HG03175 (cell line): Measurements from ENCODE around the gene LRRC47.
"Not testable (repeated sequence)": the region's sequence is repeated elsewhere in the genome, so short reads cannot be mapped to it uniquely, and the experiment has no call there.

Experiments
- ATAC-seq: cut with Tn5 transposase; IDR thresholded peaks from one replicate; pipeline ENCODE4 v1.9.1; 2021; ENCODE audit warnings: mild to moderate bottlenecking, moderate library complexity; ENCODE audit not compliant: unreplicated experiment

Gene LRRC47

DNA sequence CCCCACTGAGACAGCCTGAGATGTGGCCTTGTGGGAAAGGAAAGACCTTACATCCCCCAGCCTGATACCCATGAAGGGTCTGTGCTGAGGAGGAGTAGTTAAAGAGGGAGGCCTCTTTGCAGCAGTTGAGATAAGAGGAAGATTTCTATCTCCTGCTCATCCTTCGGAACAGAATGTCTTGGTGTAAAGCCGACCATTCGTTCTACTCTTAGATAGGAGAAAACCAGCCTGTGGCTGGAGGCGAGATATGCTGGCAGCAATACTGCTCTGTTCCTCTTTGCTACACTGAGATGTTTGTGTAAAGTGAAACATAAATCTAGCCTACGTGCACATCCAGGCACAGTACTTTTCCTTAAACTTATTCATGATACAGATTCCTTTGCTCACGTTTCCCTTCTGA, 45.6 kb downstream of the LRRC47 start:
- no peak for ATAC-seq

GRCh38 chr1:3749512-3749911, 46.8 kb downstream of the LRRC47 start:
- ATAC-seq: no peak

DNA sequence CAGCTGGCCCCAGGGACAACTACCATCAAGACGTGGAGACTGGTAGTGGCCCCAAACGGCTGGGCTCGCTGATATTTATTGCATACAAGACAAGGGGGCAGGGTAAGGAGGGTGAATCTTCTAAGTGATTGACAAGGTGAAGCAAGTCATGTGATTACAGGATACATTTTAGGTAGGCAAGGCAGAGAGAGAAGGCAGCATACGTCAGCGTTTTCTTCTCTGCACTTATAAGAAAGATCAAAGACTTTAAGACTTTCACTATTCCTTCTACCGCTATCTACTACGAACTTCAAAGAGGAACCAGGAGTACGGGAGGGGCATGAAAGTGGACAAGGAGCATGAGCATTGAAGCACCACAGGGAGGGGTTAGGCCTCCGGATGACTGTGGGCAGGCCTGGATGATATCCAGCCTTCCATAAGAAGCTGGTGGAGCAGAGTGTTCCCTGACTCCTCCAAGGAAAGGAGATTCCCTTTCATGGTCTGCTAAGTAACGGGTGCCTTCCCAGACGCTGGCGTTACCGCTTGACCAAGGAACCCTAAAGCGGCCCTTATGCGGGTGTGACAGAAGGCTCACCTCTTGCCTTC, 47.9 kb downstream of the LRRC47 start:
- ATAC-seq: not testable (repeated sequence)

DNA sequence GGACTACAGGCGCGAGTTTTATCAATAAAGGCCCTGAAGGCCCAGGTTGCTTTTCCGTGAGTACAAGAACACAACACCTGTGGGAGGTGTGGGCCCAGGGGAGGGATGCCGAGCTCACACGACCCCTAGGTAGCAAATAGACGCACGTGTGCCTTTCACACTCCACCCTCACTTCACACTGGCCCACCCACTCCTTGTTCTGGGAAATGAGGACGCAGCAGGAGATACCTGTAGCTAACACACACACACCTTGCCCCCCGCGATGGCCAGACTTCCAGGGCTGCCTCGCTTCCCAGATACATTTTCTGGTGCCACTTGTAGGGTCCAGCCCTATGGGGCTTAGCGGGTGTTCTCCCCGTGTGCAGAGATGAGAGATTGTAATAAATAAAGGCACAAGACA, 48.4 kb downstream of the LRRC47 start:
- ATAC-seq: no peak

DNA sequence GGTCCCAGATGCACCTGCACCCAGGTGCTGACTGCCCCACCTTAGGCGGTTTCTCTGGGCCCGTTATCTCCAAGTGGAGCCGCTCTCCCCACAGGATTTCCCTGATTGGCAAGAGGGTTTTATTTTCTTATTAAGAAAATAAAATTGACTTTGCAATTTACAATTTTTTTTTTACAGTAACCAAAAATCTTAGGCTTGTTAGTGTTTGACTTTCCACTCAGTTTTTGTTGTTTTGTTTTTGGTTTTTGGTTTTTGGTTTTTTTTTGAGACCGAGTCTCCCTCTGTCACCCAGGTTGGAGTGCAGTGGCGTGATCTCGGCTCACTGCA, 48.8 kb downstream of the LRRC47 start:
- no peak for ATAC-seq

DNA sequence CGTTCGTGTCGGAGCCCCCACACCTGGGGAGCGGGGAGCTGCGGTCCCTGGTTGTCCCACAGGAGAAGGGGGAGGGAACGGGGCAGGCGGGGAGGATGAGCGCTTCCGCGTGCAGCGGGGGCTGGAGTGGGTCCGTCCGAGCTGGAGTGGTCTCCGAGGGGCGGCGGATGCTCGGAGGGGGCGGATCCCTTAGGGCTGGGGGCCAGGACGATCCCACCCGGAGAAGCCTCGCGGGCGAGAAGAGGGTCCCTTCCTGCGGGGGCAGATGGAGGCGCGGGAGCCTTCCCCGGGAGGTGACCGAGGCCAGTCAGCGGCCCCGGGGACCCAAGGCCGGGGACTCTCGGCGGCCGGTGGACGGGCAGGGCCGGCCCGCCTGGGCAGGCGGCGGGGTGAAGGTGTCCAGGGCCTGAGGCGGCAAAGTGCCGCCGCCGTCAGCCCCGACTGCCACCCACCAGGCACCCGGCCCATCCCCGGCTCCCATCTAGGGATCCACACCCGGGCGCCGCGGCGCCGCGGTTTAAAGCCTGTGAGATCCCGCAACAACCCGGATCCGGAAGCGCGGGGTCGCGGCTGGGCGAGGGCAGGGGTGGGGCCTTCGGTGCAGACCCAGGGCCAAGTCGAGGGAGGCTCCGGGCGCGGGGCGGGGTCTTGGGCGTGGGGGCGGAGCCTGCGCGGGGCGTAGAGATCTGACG, 49.3 kb downstream of the LRRC47 start:
- ATAC-seq: peak; percentile 78

- no peak for ATAC-seq
These were observed 49.9 kb downstream of the LRRC47 start for GRCh38 chr1:3746389-3746829.

- ATAC-seq: no peak
These were observed 50.5 kb downstream of the LRRC47 start for GRCh38 chr1:3745590-3746381.

DNA sequence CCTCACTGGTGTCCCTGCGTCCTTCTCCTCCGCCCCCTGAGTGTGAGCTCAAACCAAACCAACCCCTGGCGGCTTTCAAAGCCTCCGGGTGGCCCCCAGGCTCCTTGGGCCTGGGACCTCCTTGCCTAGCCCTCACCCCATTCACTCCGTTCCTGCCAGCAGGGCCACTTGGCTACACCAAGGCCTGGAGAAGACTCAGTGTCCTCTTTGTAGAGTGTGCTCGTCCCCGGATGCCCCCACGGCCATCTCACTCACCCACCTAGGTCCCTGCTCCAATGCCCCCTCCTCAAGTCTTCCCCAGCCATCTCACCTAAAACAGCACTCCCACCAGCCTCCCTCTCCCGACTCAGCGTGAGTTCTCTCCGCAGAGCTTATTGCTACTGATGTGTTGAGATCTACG, 51.2 kb downstream of the LRRC47 start:
- ATAC-seq: no peak

DNA sequence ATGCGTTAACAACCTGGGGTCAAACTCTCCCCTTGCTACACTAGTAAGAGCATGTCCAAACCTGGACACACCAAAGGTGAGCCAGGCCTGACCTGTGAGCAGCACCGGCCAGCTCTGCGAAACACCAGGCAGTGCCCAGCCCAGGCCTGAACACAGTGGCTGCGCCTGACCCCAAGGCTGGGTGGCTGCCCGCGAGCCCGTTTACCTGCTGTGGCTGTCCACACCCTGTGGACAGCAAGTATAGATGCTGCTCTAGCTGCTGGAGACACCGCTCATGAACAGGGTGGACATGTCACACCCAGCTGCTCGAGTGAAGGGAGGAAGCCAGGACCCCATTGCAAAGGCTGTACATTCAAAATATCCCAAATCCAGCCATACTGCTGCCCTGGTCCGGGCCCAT, 51.7 kb downstream of the LRRC47 start:
- ATAC-seq: no peak

GRCh38 chr1:3743826-3744225, 52.5 kb downstream of the LRRC47 start:
- no peak for ATAC-seq

GRCh38 chr1:3743421-3743820, 52.9 kb downstream of the LRRC47 start:
- ATAC-seq: no peak

- ATAC-seq: no peak
These were observed 53.6 kb downstream of the LRRC47 start for GRCh38 chr1:3742439-3743298.

DNA sequence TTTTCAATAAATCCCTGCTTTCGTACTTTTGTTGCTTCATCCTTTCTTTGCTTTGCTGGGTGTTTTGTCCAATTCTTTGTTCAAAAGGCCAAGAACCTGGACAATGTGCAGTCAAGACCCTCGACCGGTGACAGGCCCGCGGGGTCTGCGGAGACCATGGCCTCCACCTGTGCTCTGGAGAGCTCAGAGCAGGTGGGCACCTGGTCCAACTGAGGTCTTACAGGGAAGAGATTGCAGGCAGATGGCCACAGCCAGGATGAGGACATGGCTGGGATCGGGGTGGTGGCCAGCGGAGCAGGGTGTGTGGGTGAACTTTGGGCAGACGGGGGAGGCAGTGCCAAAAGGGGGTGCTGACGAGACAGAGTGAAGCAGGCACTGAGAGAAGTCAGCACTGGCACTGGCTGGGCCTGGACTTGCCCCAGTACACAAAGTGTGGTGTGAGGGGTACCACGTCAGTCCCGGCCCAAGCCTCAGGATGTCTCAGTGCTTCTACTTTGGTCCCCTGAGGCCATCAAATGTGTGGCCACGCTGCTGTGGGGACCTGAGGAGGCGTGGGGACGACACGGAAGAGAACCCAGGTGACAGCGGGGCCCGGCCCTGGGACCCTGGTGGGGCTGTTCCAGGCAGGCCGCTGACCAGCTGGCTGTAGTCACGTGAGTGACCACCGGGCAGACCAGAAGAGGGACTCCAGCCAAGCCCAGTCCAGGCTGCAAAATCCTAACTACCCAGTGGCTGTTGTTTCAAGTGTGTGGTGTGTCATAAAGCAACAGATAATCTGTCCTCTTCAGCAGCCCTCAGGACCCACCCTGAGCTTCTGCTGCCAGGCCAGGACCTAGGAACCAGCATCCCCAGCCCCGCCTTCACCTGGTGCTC, 54.5 kb downstream of the LRRC47 start:
- no peak for ATAC-seq

DNA sequence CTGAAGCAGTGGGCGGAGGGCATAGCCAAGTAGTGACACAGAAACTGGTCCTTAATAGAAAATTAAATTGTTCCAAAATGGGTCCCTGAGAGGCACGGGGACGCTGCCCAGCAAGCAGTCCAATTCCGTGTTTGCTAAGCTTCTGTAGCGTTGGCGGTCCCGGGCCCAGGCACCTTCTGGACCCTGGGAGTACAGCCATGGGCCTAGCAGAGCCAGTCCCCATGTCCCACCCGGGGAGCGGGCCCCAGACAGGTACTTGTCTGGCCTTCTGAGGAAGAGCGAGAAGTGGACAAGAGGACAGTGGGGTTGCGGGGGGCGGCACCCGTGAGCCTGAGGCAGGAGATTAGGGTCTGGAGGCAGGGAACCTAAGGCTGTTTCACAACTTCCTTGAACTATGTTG, 55.5 kb downstream of the LRRC47 start:
- ATAC-seq: no peak

DNA sequence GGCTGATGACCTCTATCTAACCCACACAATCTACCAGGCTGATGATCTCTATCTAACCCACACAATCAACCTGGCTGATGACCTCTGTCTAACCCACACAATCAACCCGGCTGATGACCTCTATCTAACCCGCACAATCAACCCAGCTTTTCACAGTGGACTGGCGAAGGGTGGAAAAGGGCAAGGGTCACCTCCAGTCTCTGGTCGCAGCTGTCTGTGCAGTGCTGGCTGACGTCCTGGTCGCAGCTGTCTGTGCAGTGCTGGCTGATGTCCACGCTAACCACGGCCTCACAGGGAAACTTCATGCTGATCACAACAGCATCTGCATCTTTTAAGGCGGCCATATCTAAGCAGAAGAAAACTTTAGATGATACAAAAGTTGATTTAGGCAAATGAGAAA, 56.3 kb downstream of the LRRC47 start:
- ATAC-seq: no peak

- no peak for ATAC-seq
These were observed 57.4 kb downstream of the LRRC47 start for GRCh38 chr1:3738943-3739342.

- ATAC-seq: no peak
These were observed 59.6 kb downstream of the LRRC47 start for GRCh38 chr1:3736708-3737107.

GRCh38 chr1:3736131-3736561, 60.2 kb downstream of the LRRC47 start:
- ATAC-seq: no peak

DNA sequence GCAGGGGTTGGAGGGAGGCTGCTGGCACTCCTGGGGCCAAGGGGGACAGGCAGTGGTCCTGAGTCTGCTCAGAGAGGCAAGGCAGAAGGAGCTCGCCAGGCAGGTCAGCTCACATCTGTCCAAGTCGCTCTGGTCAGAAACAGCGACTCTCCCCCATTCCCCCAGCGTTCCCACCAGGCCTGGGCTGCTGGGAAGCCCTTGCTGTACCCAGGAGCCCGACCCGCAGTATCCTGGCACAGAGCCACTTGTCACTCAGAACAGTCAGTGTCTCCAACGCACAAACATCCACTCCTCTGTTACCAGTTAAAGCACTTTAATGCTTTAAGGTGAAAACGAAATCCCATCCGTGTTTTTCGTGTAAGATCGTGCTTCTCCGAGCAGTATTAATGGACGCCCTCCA, 60.6 kb downstream of the LRRC47 start:
- no peak for ATAC-seq
